Caco-2 (cell line): ENCODE results near the gene PIEZO1. TPM values are rescaled to one million over a fixed set of nuclear protein-coding genes. Genes with fewer than 3 reads are reported as not detected.

Experiments
- BruUV-seq: library from RNA; stranded (reverse); fragments of 400-500 nt; replicated peaks from 2 replicates; lab custom pipeline; 2021; lab: Mats Ljungman, UMichigan
- CTCF ChIA-PET: fragments of 300-600 bp; sonication (Branson Sonifier 250); formaldehyde crosslinking; loops from one replicate; lab custom pipeline; 2022; ENCODE audit warnings: antibody characterized with exemption; lab: Charles Lee
- POLR2A ChIA-PET: fragments of 300-600 bp; sonication (Branson Sonifier 250); formaldehyde crosslinking; loops from one replicate; lab custom pipeline; 2022; ENCODE audit warnings: antibody characterized with exemption; lab: Charles Lee
- DNase-seq, 2 experiments: peaks; one replicate each; pipeline versions ENCODE4 v3.0.0 to v3.0.0-alpha.2; 2020 to 2022
- H3K27me3 ChIP-seq: replicated peaks from 2 replicates; pipeline ENCODE4 v1.6.0; 2011; ENCODE audit warnings: low read length; ENCODE audit not compliant: control insufficient read depth, insufficient read depth
- H3K36me3 ChIP-seq: 2 replicates; pipeline ENCODE4 v1.5.1; 2011; ENCODE audit warnings: low read length; ENCODE audit not compliant: control insufficient read depth, insufficient read depth
- H3K4me1 ChIP-seq: fragments of 250-450 bp; sonication (Bioruptor Pico); 2 replicates; pipeline ENCODE4 v1.5.1; 2020; ENCODE audit warnings: mild to moderate bottlenecking
- H3K4me3 ChIP-seq: 2 replicates; pipeline ENCODE4 v1.5.1; 2011; ENCODE audit warnings: low read depth, mild to moderate bottlenecking, control low read depth, low read length
- H3K9me3 ChIP-seq: fragments of 250-450 bp; sonication (Bioruptor Pico); 2 replicates; pipeline ENCODE4 v1.5.1; 2020; ENCODE audit warnings: mild to moderate bottlenecking, moderate library complexity
- H3K27ac Mint-ChIP-seq: one replicate; pipeline ENCODE4 v1.8.0; 2022; ENCODE audit warnings: mixed read lengths; ENCODE audit not compliant: unreplicated experiment
- H3K27me3 Mint-ChIP-seq: one replicate; pipeline ENCODE4 v1.8.0; 2022; ENCODE audit warnings: mixed read lengths; ENCODE audit not compliant: insufficient read depth, unreplicated experiment
- H3K36me3 Mint-ChIP-seq: one replicate; pipeline ENCODE4 v1.8.0; 2022; ENCODE audit warnings: mild to moderate bottlenecking, mixed read lengths; ENCODE audit not compliant: insufficient read depth, unreplicated experiment
- H3K4me1 Mint-ChIP-seq: one replicate; pipeline ENCODE4 v1.8.0; 2022; ENCODE audit warnings: low read depth, mixed read lengths; ENCODE audit not compliant: unreplicated experiment
- H3K4me3 Mint-ChIP-seq: one replicate; pipeline ENCODE4 v1.8.0; 2022; ENCODE audit warnings: mild to moderate bottlenecking, moderate library complexity, mixed read lengths; ENCODE audit not compliant: unreplicated experiment
- H3K9me3 Mint-ChIP-seq: one replicate; pipeline ENCODE4 v1.8.0; 2022; ENCODE audit warnings: mixed read lengths; ENCODE audit not compliant: unreplicated experiment
- CTCF ChIP-seq, 2 experiments: fragments of 200-600 bp in 1 of 2; IDR thresholded peaks; 1 replicate in 1 of 2; 2 replicates in 1 of 2; pipeline versions ENCODE4 v1.5.1 to v1.8.0; 2011 to 2022; ENCODE audit warnings: antibody characterized with exemption in 1 of 2, control low read depth in 1 of 2, inconsistent platforms in 1 of 2, low read depth in 1 of 2, low read length in 1 of 2, mild to moderate bottlenecking in 1 of 2, moderate library complexity in 1 of 2; ENCODE audit not compliant: insufficient read depth in 1 of 2, severe bottlenecking in 1 of 2, unreplicated experiment in 1 of 2
- intact Hi-C: fragments of 100-400 bp; cut with micrococcal nuclease; formaldehyde crosslinking; loops from one replicate; pipeline ENCODE4 v1.10.0; 2022; ENCODE audit not compliant: unreplicated experiment
- total RNA-seq: library from RNA; stranded (reverse); gene quantifications from 2 replicates; pipeline ENCODE4 v1.2.3, GENCODE V29; 2022

PIEZO1 gene
- total RNA-seq, 1 experiment from 2014 or later, result 248 TPM

- Histone ChIP-seq H3K4me1 (no peaks in the 10 kb centered on the region), H3K36me3 (peaks cover 3% of the 10 kb centered on the region), H3K27me3 (no peaks in the 10 kb centered on the region), H3K4me3 (no peak overlapping the region), H3K9me3 (no peaks in the 10 kb centered on the region)
- Mint-ChIP-seq H3K9me3 (no peaks in the 10 kb centered on the region), H3K36me3 (peaks cover 43% of the 10 kb centered on the region), H3K27me3 (no peaks in the 10 kb centered on the region), H3K27ac (peak overlapping the region; percentile 18), H3K4me1 (no peaks in the 10 kb centered on the region), H3K4me3 (no peak overlapping the region)
- CTCF ChIA-PET, result interaction anchor here (0.9 to 2.1 kb wide), 9 partner anchors 25 to 429 kb away, joined by 3 to 51 read pairs (median 12); partner anchors contain the start of gene PIEZO1
- POLR2A ChIA-PET, result no interaction called here
- no TSS peak for BruUV-seq
- intact Hi-C loops, result no loop called here
- TF ChIP-seq CTCF (IDR thresholded peaks at IDR 0.05; ENCODE audit: insufficient read depth in 1 of 2, low read depth in 1 of 2, low read length in 1 of 2, severe bottlenecking in 1 of 2, unreplicated experiment in 1 of 2), result no peak
- no peak for DNase-seq
Observed at GRCh38 chr16:88738151-88739084, 46.6 kb downstream of the PIEZO1 start.

GRCh38 chr16:88737298-88738150, 47.5 kb downstream of the PIEZO1 start:
- H3K9me3 Mint-ChIP-seq, result no peaks in the 10 kb centered on the region
- H3K27me3 ChIP-seq, result no peaks in the 10 kb centered on the region
- H3K4me3 ChIP-seq, result no peak overlapping the region
- ChIA-PET CTCF (interaction anchor here (0.5 to 2.2 kb wide), 50 partner anchors 9 to 1355 kb away, joined by 3 to 51 read pairs (median 5); partner anchors contain the start of genes APRT, CBFA2T3, CDH15 and CTU2), POLR2A (interaction anchor here (0.5 to 1.0 kb wide), 4 partner anchors 36 to 74 kb away, joined by 3 to 12 read pairs (median 8); partner anchors contain the start of genes APRT and PIEZO1)
- no peaks in the 10 kb centered on the region for H3K9me3 ChIP-seq
- TSS peak; percentile 26 for BruUV-seq
- no peaks in the 10 kb centered on the region for H3K4me1 Mint-ChIP-seq
- intact Hi-C loops, result loop anchor here (1.0 kb wide), 1 partner anchor 48 kb away; the partner anchor contains the start of gene PIEZO1
- H3K27ac Mint-ChIP-seq, result no peak overlapping the region
- peaks cover 40% of the 10 kb centered on the region for H3K36me3 Mint-ChIP-seq
- peak; percentile 75 to 82 for DNase-seq
- no peaks in the 10 kb centered on the region for H3K27me3 Mint-ChIP-seq
- TF ChIP-seq CTCF (IDR thresholded peaks at IDR 0.05; ENCODE audit: insufficient read depth in 1 of 2, low read depth in 1 of 2, low read length in 1 of 2, severe bottlenecking in 1 of 2, unreplicated experiment in 1 of 2), result peak; percentile 93 to 97
- H3K4me3 Mint-ChIP-seq, result no peak overlapping the region
- no peaks in the 10 kb centered on the region for H3K4me1 ChIP-seq
- peaks cover 3% of the 10 kb centered on the region for H3K36me3 ChIP-seq

- no TSS peak for BruUV-seq
- ChIA-PET CTCF (interaction anchor here (1.0 to 2.2 kb wide), 8 partner anchors 11 to 431 kb away, joined by 3 to 30 read pairs (median 19); partner anchors contain the start of genes APRT, GALNS and TRAPPC2L), POLR2A (no interaction called here)
- Histone ChIP-seq H3K4me3 (no peak overlapping the region), H3K36me3 (peaks cover 3% of the 10 kb centered on the region), H3K9me3 (no peaks in the 10 kb centered on the region), H3K27me3 (no peaks in the 10 kb centered on the region), H3K4me1 (no peaks in the 10 kb centered on the region)
- no peak overlapping the region for H3K27ac Mint-ChIP-seq
- H3K4me3 Mint-ChIP-seq, result no peak overlapping the region
- no peak for TF ChIP-seq CTCF (IDR thresholded peaks at IDR 0.05; ENCODE audit: insufficient read depth in 1 of 2, low read depth in 1 of 2, low read length in 1 of 2, severe bottlenecking in 1 of 2, unreplicated experiment in 1 of 2)
- no peaks in the 10 kb centered on the region for H3K4me1 Mint-ChIP-seq
- H3K9me3 Mint-ChIP-seq, result no peaks in the 10 kb centered on the region
- H3K27me3 Mint-ChIP-seq, result no peaks in the 10 kb centered on the region
- intact Hi-C loops, result no loop called here
- peaks cover 43% of the 10 kb centered on the region for H3K36me3 Mint-ChIP-seq
- DNase-seq, result no peak
Observed at GRCh38 chr16:88736496-88736895, 48.5 kb downstream of the PIEZO1 start.
